Upper lobe of right lung (tissue), 1 donor: ENCODE measurements around the gene CRISPLD2. TPM values are rescaled to one million over a fixed set of nuclear protein-coding genes. Genes with fewer than 3 reads are reported as not detected.

ENCODE experiments used
- ATAC-seq: fragments of 200-7000 bp; cut with Tn5 transposase; one replicate; pipeline ENCODE4 v1.9.1; 2020; ENCODE audit warnings: mild to moderate bottlenecking, moderate library complexity
- DNase-seq: peaks from one replicate; pipeline ENCODE4 v3.0.0-alpha.2; 2020
- H3K27ac ChIP-seq: fragments of 200-600 bp; one replicate; pipeline ENCODE4 v1.8.0; 2022
- H3K27me3 ChIP-seq: fragments of 200-600 bp; one replicate; pipeline ENCODE4 v1.8.0; 2022; ENCODE audit warnings: mild to moderate bottlenecking
- H3K36me3 ChIP-seq: fragments of 200-600 bp; one replicate; pipeline ENCODE4 v1.8.0; 2022
- H3K4me1 ChIP-seq: fragments of 200-600 bp; one replicate; pipeline ENCODE4 v1.8.0; 2022
- H3K4me3 ChIP-seq: fragments of 200-600 bp; one replicate; pipeline ENCODE4 v1.8.0; 2022; ENCODE audit warnings: mild to moderate bottlenecking
- H3K9me3 ChIP-seq: fragments of 200-600 bp; one replicate; pipeline ENCODE4 v1.8.0; 2022
- intact Hi-C: fragments of 100-400 bp; cut with DNase I; formaldehyde crosslinking; loops from one replicate; pipeline ENCODE4 v1.11.0; 2022
- total RNA-seq: library from RNA; stranded (reverse); fragmentation: NEBNext Ultra II Directional; extraction: Animal tissue kit (Norgen Biotek cat#: 25700); gene quantifications from one replicate; pipeline ENCODE4 v1.2.1, GENCODE V29; 2021
- TF ChIP-seq, protein P1 (sequence below): fragments of 200-600 bp; IDR thresholded peaks from one replicate; pipeline ENCODE4 v1.8.0; 2022; ENCODE audit warnings: antibody characterized with exemption
- donor health status: DM: no; HTN: yes; CAD: no; lungs with severe emphysema.

CRISPLD2 gene
- total RNA-seq, 1 donor from 2014 or later = 61.9 TPM

DNA sequence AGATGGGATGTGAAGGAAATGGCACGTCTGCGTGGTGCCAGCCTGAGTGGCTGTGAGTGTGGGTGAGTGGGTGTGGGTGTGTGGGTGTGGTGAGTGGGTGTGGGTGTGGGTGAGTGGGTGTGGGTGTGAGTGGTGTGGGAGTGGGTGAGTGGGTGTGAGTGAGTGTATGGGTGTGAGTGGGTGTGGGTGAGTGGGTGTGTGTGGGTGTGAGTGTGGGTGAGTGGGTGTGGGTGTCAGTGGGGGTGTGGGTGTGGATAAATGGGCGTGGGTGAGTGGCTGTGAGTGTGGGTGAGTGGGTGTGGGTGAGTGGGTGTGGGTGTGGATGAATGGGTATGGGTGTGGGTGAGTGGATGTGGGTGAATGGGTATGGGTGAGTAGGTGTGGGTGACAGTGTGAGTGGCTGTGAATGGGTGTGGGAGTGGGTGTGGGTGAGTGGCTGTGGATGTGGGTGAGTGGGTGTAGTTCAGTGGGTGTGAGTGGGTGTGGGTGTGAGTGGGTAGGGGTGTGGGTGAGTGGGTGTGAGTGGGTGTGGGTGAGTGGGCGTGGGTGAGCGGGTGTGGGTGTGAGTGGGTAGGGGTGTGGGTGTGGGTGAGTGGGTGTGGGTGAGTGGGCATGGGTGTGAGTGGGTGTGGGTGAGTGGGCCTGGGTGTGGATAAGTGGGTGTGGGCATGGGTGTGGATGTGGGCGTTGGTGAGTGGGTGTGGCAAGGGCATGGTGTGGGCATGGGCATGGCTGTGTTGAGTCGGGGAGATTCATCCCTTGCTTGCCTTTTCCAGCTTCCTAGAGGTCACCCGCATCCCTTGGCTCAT lies 110.7 kb downstream of the CRISPLD2 start:
- Histone ChIP-seq H3K9me3 (no peaks in the 10 kb centered on the region), H3K4me1 (no peaks in the 10 kb centered on the region), H3K27me3 (no peaks in the 10 kb centered on the region), H3K27ac (no peak overlapping the region), H3K4me3 (no peak overlapping the region), H3K36me3 (no peaks in the 10 kb centered on the region)
- ATAC-seq = peak; percentile 50
- TF ChIP-seq, protein P1, sequence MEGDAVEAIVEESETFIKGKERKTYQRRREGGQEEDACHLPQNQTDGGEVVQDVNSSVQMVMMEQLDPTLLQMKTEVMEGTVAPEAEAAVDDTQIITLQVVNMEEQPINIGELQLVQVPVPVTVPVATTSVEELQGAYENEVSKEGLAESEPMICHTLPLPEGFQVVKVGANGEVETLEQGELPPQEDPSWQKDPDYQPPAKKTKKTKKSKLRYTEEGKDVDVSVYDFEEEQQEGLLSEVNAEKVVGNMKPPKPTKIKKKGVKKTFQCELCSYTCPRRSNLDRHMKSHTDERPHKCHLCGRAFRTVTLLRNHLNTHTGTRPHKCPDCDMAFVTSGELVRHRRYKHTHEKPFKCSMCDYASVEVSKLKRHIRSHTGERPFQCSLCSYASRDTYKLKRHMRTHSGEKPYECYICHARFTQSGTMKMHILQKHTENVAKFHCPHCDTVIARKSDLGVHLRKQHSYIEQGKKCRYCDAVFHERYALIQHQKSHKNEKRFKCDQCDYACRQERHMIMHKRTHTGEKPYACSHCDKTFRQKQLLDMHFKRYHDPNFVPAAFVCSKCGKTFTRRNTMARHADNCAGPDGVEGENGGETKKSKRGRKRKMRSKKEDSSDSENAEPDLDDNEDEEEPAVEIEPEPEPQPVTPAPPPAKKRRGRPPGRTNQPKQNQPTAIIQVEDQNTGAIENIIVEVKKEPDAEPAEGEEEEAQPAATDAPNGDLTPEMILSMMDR = no peak
- intact Hi-C loops = no loop called here
- DNase-seq = no peak

GRCh38 chr16:84931107-84931494 lies 111.3 kb downstream of the CRISPLD2 start:
- H3K4me3 ChIP-seq = no peak overlapping the region
- intact Hi-C loops = no loop called here
- no peak for ATAC-seq

DNA sequence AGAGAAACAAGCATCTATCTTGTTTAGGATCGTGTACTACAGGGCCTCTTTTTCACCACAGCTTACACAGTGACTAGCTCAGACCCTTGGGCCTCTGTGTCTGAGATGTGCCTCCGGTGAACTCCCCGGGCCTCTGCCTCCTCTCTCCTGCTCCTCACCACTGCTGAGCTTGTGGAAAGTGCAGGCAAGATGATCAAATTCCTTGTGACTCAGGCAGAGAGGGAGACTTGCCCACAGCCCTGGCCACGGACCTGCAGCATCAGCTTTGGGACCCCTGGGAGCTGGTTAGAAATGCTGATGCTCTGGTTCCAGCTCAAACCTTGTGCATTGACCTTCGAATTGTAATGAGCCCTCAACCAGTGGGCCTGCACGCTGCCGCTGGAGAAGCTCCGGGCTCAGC lies 111.7 kb downstream of the CRISPLD2 start:
- ATAC-seq = no peak
- H3K36me3 ChIP-seq = no peaks in the 10 kb centered on the region
- no peaks in the 10 kb centered on the region for H3K9me3 ChIP-seq
- no peaks in the 10 kb centered on the region for H3K4me1 ChIP-seq
- no peak overlapping the region for H3K4me3 ChIP-seq
- intact Hi-C loops = no loop called here
- DNase-seq = no peak
- H3K27ac ChIP-seq = no peak overlapping the region
- TF ChIP-seq, protein P1 = no peak
- H3K27me3 ChIP-seq = no peaks in the 10 kb centered on the region

More at GRCh38 chr16:84931107-84931494, 111.3 kb downstream of the CRISPLD2 start:
- TF ChIP-seq, protein P1 = no peak
- DNase-seq = no peak
- Histone ChIP-seq H3K4me1 (no peaks in the 10 kb centered on the region), H3K27ac (no peak overlapping the region), H3K9me3 (no peaks in the 10 kb centered on the region), H3K36me3 (no peaks in the 10 kb centered on the region), H3K27me3 (no peaks in the 10 kb centered on the region)

DNA sequence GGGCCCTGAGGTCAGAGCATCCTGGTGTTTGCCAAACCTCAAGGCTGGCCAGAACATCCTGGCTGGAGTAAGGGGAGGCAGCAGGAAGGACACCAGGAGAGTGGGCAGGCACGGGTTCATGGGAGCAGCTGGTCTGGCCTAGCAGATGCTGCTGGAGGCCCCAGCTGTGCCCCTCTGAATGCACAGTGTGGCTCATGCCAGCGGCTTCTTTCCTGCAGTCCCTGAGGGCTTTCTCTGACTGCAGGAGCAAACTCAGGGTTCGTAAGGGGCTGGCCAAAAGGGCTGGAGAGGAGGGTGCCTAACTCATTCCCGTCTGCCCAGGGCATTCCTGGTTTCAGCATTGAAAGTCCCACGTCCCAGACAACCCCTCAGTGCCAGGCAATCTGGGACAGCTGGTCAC lies 112.9 kb downstream of the CRISPLD2 start:
- Histone ChIP-seq H3K4me3 (no peak overlapping the region), H3K9me3 (no peaks in the 10 kb centered on the region), H3K36me3 (no peaks in the 10 kb centered on the region), H3K4me1 (no peaks in the 10 kb centered on the region), H3K27ac (no peak overlapping the region), H3K27me3 (no peaks in the 10 kb centered on the region)
- intact Hi-C loops = no loop called here
- ATAC-seq (no peak), DNase-seq (no peak)
- TF ChIP-seq, protein P1 = no peak

- ATAC-seq (peak; percentile 80), DNase-seq (peak; percentile 74)
- no peaks in the 10 kb centered on the region for H3K4me1 ChIP-seq
- no peaks in the 10 kb centered on the region for H3K27me3 ChIP-seq
- peak overlapping the region; percentile 59 for H3K27ac ChIP-seq
- TF ChIP-seq, protein P1 = no peak
- no peak overlapping the region for H3K4me3 ChIP-seq
- intact Hi-C loops = no loop called here
- no peaks in the 10 kb centered on the region for H3K9me3 ChIP-seq
- H3K36me3 ChIP-seq = no peaks in the 10 kb centered on the region
These were observed 114.2 kb downstream of the CRISPLD2 start for GRCh38 chr16:84933774-84934631.
